ENCODE measurements around the gene MSTN. TPM values are rescaled to one million over a fixed set of nuclear protein-coding genes. Genes with fewer than 3 reads are reported as not detected.

MSTN gene
- total and polyA plus RNA-seq, 2 of the 4 experiments (the other 2 are of a cell fraction) = under 0.01 TPM; not detected in 1

- H2AFZ ChIP-seq (replicated peaks; ENCODE audit: low read length, poor library complexity) = no peak overlapping the region
- intact Hi-C loops (cut with micrococcal nuclease) = no loop called here
- no peak for ATAC-seq (ENCODE audit: low read depth)
- no peaks in the 10 kb centered on the region for H3K36me3 ChIP-seq (ENCODE audit: control insufficient read depth, insufficient read depth, low read length)
- H3K4me3 ChIP-seq (ENCODE audit: insufficient read depth, low read depth, low read length) = no peak overlapping the region
- H3K14ac ChIP-seq (replicated peaks; ENCODE audit: low read depth, low read length) = no peak overlapping the region
- H2AK9ac ChIP-seq (replicated peaks; ENCODE audit: low read depth, low read length, poor library complexity) = no peak overlapping the region
- H2BK15ac ChIP-seq (ENCODE audit: low read depth, low read length) = no peak overlapping the region
- no peak overlapping the region for H3K27ac ChIP-seq (ENCODE audit: insufficient read depth, low read length)
- no TSS peak for BruUV-seq (replicated peaks)
- ChIA-PET POLR2A (ENCODE audit: unreplicated experiment) (no interaction called here), CTCF (interaction anchor here (0.6 kb wide), 1 partner anchor 689 kb away, joined by 3 read pairs; no protein-coding TSS in a partner anchor)
- no peak overlapping the region for H3K23ac ChIP-seq (ENCODE audit: low read depth, low read length)
- no peak overlapping the region for H4K8ac ChIP-seq (ENCODE audit: low read depth in 2 of 2, low read length in 2 of 2)
- H2BK5ac ChIP-seq (ENCODE audit: low read depth, low read length, poor library complexity, severe bottlenecking) = no peak overlapping the region
- H3K9ac ChIP-seq (ENCODE audit: low read depth, low read length) = no peak overlapping the region
- no peaks in the 10 kb centered on the region for H3K79me1 ChIP-seq (ENCODE audit: low read depth in 1 of 2, low read length in 2 of 2)
- no peak for DNase-seq
- H3K56ac ChIP-seq (ENCODE audit: extremely low read depth, insufficient read depth, low read length) = no peak overlapping the region
- H2BK20ac ChIP-seq (ENCODE audit: low read depth, low read length) = no peak overlapping the region
- no peaks in the 10 kb centered on the region for H4K20me1 ChIP-seq (ENCODE audit: insufficient read depth, low read length)
- H4K5ac ChIP-seq (ENCODE audit: low read depth, low read length) = no peak overlapping the region
- no peaks in the 10 kb centered on the region for H3K9me1 ChIP-seq (ENCODE audit: insufficient read depth, low read length)
- H3K4me2 ChIP-seq (ENCODE audit: low read depth, low read length) = no peak overlapping the region
- in situ Hi-C loops (cut with MboI; ENCODE audit: low sequenced_read_pairs) = no loop called here
- peaks cover 3% of the 10 kb centered on the region for H3K27me3 ChIP-seq (ENCODE audit: control insufficient read depth, insufficient read depth, low read length)
- dilution Hi-C loops (cut with HindIII; ENCODE audit: low sequenced_read_pairs, unreplicated experiment) = no loop called here
- no peak overlapping the region for H2BK120ac ChIP-seq (ENCODE audit: low read depth, low read length)
- no peak overlapping the region for H2AK5ac ChIP-seq (ENCODE audit: low read depth, low read length)
- H3K4ac ChIP-seq (ENCODE audit: low read depth, low read length) = no peak overlapping the region
- no peaks in the 10 kb centered on the region for H3K4me1 ChIP-seq (ENCODE audit: control insufficient read depth, insufficient read depth, low read length)
- H3K9me3 ChIP-seq (ENCODE audit: control insufficient read depth, insufficient read depth, low read length) = peaks cover 5% of the 10 kb centered on the region
- H3K18ac ChIP-seq (ENCODE audit: low read depth, low read length) = no peak overlapping the region
- no peak for TF ChIP-seq CEBPB (IDR thresholded peaks at IDR 0.05; ENCODE audit: low read depth, low read length)
- no peak for TF ChIP-seq MXI1 (IDR thresholded peaks at IDR 0.05; ENCODE audit: borderline replicate concordance, low read depth, low read length)
- no peak for TF ChIP-seq RFX5 (IDR thresholded peaks at IDR 0.05; ENCODE audit: low read depth, low read length)
- H4K91ac ChIP-seq (ENCODE audit: insufficient read depth, low read depth, low read length) = no peak overlapping the region
Measured at GRCh38 chr2:190020720-190021119, 41.8 kb downstream of the MSTN start.
